Spleen (tissue), 7 donors: ENCODE results near the gene DSTYK.

Source experiments
- CTCF ChIP-seq, 11 experiments: fragments of 200-600 bp in 7 of 11; fragments of 450-650 bp in 4 of 11; sonication (generic) in 4 of 11; IDR thresholded peaks in 8 of 11; conservative IDR thresholded peaks in 3 of 11; 1 replicate in 7 of 11; 2 replicates in 4 of 11; pipeline versions ENCODE4 v1.4.0 to v1.8.0; 2016 to 2021; ENCODE audit warnings: antibody characterized with exemption in 11 of 11, inconsistent platforms in 4 of 11, mild to moderate bottlenecking in 1 of 11
- POLR2AphosphoS5 ChIP-seq, 3 donors: sonication (generic); formaldehyde crosslinking; IDR thresholded peaks; one replicate each; pipeline ENCODE4 v1.5.1; 2017; ENCODE audit warnings: antibody characterized with exemption in 3 of 3
- donor health status: DM: no; HTN: no; CAD: no; lungs with moderate emphysema.
- donor health status: DM: no; HTN: no; CAD: no.
- donor health status: DM: no; HTN: no; CAD: no.

GRCh38 chr1:205241366-205242030 lies 30.0 kb upstream of the DSTYK start:
- TF ChIP-seq POLR2AphosphoS5 (IDR thresholded peaks at IDR 0.05) = no peak
- no peak for TF ChIP-seq CTCF (IDR thresholded peaks at IDR 0.05 in 8 of 11, conservative IDR thresholded peaks at IDR 0.05 in 3 of 11)
